Heart left ventricle (tissue), 16 donors: ENCODE measurements around the gene TTLL11. TPM values are rescaled to one million over a fixed set of nuclear protein-coding genes. Genes with fewer than 3 reads are reported as not detected.

Experiments used
- ATAC-seq, 4 donors: fragments of 200-7000 bp; cut with Tn5 transposase; one replicate each; pipeline ENCODE4 v1.9.1; 2020 to 2022; ENCODE audit warnings: moderate library complexity in 4 of 4, mild to moderate bottlenecking in 3 of 4, moderate number of reproducible peaks in 1 of 4
- DNase-seq, 5 donors: peaks; one replicate each; pipeline ENCODE4 v3.0.0-alpha.2; 2020
- H3K27ac ChIP-seq, 12 donors: fragments of 200-600 bp; sonication (generic) in 4 of 12; one replicate each; pipeline versions ENCODE4 v1.5.0 to v1.8.0; 2016 to 2022; ENCODE audit warnings: mild to moderate bottlenecking in 2 of 12
- H3K27me3 ChIP-seq, 9 donors: fragments of 200-600 bp; sonication (generic) in 2 of 9; one replicate each; pipeline versions ENCODE4 v1.5.1 to v1.8.0; 2016 to 2022; ENCODE audit warnings: mild to moderate bottlenecking in 3 of 9
- H3K36me3 ChIP-seq, 9 donors: fragments of 200-600 bp; sonication (generic) in 2 of 9; one replicate each; pipeline versions ENCODE4 v1.5.0 to v1.8.0; 2018 to 2022; ENCODE audit warnings: mild to moderate bottlenecking in 2 of 9
- H3K4me1 ChIP-seq, 12 donors: fragments of 200-600 bp; sonication (generic) in 4 of 12; one replicate each; pipeline versions ENCODE4 v1.5.0 to v1.8.0; 2016 to 2022; ENCODE audit warnings: mild to moderate bottlenecking in 3 of 12
- H3K4me3 ChIP-seq, 12 donors: fragments of 200-600 bp; sonication (generic) in 4 of 12; one replicate each; pipeline versions ENCODE4 v1.5.0 to v1.8.0; 2017 to 2022; ENCODE audit warnings: mild to moderate bottlenecking in 9 of 12, moderate library complexity in 4 of 12
- H3K9me3 ChIP-seq, 12 donors: fragments of 200-600 bp; sonication (generic) in 4 of 12; one replicate each; pipeline versions ENCODE4 v1.5.0 to v1.8.0; 2016 to 2022; ENCODE audit warnings: mild to moderate bottlenecking in 1 of 12
- POLR2A ChIP-seq, 2 donors: fragments of 450-650 bp; IDR thresholded peaks; one replicate each; pipeline ENCODE4 v1.6.1; 2017; ENCODE audit warnings: antibody characterized with exemption in 2 of 2, mild to moderate bottlenecking in 2 of 2, moderate library complexity in 2 of 2
- WGBS, 4 donors: extraction: QIAGEN DNeasy Blood & Tissue Kit in 2 of 4; methylation state at CpG; one replicate each; pipeline versions ENCODE4 v1.1.5 to v1.1.7; 2013 to 2018; 5-methylcytosine and 5-hydroxymethylcytosine counted together
- intact Hi-C, 10 donors: fragments of 100-400 bp; cut with DNase I; formaldehyde crosslinking; loops; one replicate each; pipeline versions ENCODE4 v1.11.1 to v1.14.2; 2022
- polyA plus RNA-seq, 2 donors: library from polyadenylated mRNA; stranded (reverse); fragments of 200-250 nt; gene quantifications; one replicate each; pipeline ENCODE4 v1.2.3, GENCODE V29; 2013
- total RNA-seq, 9 donors: library from RNA; depleted of rRNA in 2 of 9; stranded (reverse); fragments of >200 nt in 2 of 9; fragmentation: NEBNext Ultra II Directional in 3 of 9; extraction: Animal tissue kit (Norgen Biotek cat#: 25700) in 3 of 9; gene quantifications; one replicate each; pipeline versions ENCODE4 v1.1.0 to v1.2.4, GENCODE V29; 2016 to 2023
- TF ChIP-seq, protein P1 (sequence below), 12 donors: fragments of 200-600 bp; sonication (generic) in 4 of 12; IDR thresholded peaks; one replicate each; pipeline versions ENCODE4 v1.5.0 to v1.8.0; 2018 to 2022; ENCODE audit warnings: antibody characterized with exemption in 12 of 12, mild to moderate bottlenecking in 5 of 12
- donor health status: ischemic (EF 13 %, LVEDD 7.1; RV severe dilation, severe dysfunction).
- donor health status: healthy with polysubstance abuse.
- donor health status: DM: no; HTN: yes; CAD: no.
- donor health status: DM: no; HTN: no; CAD: no.
- donor health status: ischemic (EF 25% LVEDD 6.9; RV normal size, moderate dysfunction).
- donor health status: ischemic (EF 25% LVEDD 5.7; RV mildly dilated, moderate dysfunction).
- donor health status: healthy.
- donor health status: DM: yes; HTN: yes; CAD: no.
- donor health status: ischemic (EF 35%, LVEDD 5.7; RV mildly dilated, moderate dysfunction).
- donor health status: nonischemic (EF 11% LVEDD 7.7; RV severe dilation, severe dysfunction).
- donor health status: DM: yes; HTN: yes; CAD: no.
- donor health status: PGD.
- donor health status: ischemic (EF 29% LVEDD 5.4; RV normal size, mild dysfunction).
- donor health status: nonischemic (EF 23%, LVEDD 6.1; RV moderate dilation, normal function).

TTLL11 gene
- total and polyA plus RNA-seq, 11 donors = 2.7 to 10.9 (median 7.9) TPM

DNA sequence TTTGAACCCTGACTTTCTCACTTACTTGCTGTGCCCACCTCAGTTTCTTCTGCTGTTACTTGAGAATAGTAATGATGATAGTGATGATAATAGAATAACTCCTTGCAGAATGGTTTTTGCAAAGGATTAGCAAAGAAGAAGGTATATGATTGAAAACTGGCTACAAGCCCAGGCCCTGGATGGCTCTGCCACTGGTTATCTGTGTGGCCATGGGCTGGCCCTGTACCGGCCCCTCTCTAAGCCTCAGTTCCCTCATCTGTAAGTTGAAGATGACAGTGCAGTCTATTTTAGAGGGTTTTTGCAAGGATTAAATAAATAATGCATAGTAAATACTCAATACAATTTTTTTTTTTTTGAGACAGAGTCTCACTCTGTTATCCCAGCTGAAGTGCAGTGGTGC lies 6.2 kb downstream of the TTLL11 start:
- Histone ChIP-seq H3K4me1 (peaks cover 8 to 53% (median 23%) of the 10 kb centered on the region in 12 donors), H3K9me3 (no peaks in the 10 kb centered on the region), H3K27me3 (no peaks in the 10 kb centered on the region), H3K4me3 (no peak overlapping the region), H3K36me3 (no peaks in the 10 kb centered on the region), H3K27ac (peak overlapping the region in 3 of 12 donors; percentile 21 to 76 (median 71))
- ATAC-seq = no peak
- intact Hi-C loops = no loop called here
- WGBS, 4 donors = 63 to 90% (median 79%) methylated on average over 1 of the region's 1 CpG
- TF ChIP-seq POLR2A (IDR thresholded peaks at IDR 0.05) = no peak
- TF ChIP-seq, protein P1, sequence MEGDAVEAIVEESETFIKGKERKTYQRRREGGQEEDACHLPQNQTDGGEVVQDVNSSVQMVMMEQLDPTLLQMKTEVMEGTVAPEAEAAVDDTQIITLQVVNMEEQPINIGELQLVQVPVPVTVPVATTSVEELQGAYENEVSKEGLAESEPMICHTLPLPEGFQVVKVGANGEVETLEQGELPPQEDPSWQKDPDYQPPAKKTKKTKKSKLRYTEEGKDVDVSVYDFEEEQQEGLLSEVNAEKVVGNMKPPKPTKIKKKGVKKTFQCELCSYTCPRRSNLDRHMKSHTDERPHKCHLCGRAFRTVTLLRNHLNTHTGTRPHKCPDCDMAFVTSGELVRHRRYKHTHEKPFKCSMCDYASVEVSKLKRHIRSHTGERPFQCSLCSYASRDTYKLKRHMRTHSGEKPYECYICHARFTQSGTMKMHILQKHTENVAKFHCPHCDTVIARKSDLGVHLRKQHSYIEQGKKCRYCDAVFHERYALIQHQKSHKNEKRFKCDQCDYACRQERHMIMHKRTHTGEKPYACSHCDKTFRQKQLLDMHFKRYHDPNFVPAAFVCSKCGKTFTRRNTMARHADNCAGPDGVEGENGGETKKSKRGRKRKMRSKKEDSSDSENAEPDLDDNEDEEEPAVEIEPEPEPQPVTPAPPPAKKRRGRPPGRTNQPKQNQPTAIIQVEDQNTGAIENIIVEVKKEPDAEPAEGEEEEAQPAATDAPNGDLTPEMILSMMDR (IDR thresholded peaks at IDR 0.05) = no peak
- no peak for DNase-seq

DNA sequence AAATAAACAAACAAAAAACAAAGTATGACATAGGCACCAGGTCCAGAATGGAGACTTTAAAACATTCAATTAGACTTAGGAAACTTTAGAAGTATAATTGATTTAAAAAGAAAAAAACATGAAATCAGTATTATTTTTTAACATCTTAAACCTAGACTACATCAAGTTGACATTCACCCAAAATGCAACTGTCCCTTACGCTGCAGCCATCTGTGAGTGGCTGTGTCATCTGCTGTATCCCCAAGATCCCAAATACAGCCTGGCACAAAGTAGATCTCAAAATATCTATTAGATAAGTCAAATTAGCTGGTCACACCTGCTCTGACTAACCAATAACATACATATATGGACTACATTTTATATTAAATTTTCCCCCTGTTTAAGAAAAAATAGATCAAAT lies 7.8 kb downstream of the TTLL11 start:
- Histone ChIP-seq H3K27ac (peak overlapping the region in 1 of 12 donors; percentile 76), H3K4me1 (peaks cover 0 to 37% (median 12%) of the 10 kb centered on the region in 12 donors), H3K9me3 (no peaks in the 10 kb centered on the region), H3K36me3 (no peaks in the 10 kb centered on the region), H3K27me3 (no peaks in the 10 kb centered on the region), H3K4me3 (no peak overlapping the region)
- no peak for TF ChIP-seq POLR2A (IDR thresholded peaks at IDR 0.05)
- TF ChIP-seq, protein P1 (IDR thresholded peaks at IDR 0.05) = no peak
- 96 to 100% (median 96%) methylated on average over 1 of the region's 1 CpG for WGBS, 4 donors
- no peak for ATAC-seq
- intact Hi-C loops = no loop called here
- DNase-seq = no peak

DNA sequence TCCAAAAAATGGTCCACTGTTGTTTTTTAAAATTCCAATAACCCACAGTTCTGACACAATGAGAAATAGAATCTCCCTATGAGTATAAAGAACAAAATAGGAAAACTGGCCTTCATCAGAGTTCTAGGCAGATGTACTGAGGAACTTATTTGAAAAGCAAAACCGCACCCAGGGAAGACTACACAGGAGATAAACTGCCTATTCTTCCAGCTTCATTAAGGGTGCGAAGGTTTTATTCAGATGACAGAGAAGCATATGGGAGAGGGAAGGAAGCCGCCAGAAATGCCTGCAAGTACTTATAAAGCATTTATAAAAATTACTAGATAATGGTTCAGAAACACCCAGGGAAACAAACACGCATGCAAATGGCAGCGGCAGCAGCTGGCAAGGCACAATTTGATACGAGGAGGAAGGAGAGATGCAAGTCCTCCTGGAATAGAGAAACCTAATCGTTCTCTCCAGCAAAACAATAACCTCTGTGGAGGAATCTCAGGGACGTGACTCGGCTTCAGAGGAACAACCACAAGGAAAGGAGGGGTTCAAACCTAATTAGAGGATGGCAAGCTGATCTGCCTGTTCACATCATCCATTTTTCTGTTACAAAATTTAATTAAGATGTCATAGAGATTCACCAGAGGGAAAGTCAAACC lies 9.0 kb downstream of the TTLL11 start:
- Histone ChIP-seq H3K27ac (peak overlapping the region in 1 of 12 donors; percentile 76), H3K27me3 (no peaks in the 10 kb centered on the region), H3K4me1 (peaks cover 0 to 34% (median 8%) of the 10 kb centered on the region in 12 donors), H3K9me3 (no peaks in the 10 kb centered on the region), H3K36me3 (no peaks in the 10 kb centered on the region), H3K4me3 (no peak overlapping the region)
- WGBS, 4 donors = 79 to 82% (median 81%) methylated on average over 9 of the region's 9 CpGs
- ATAC-seq = no peak
- intact Hi-C loops = no loop called here
- DNase-seq = no peak
- TF ChIP-seq, protein P1 (IDR thresholded peaks at IDR 0.05) = no peak
- no peak for TF ChIP-seq POLR2A (IDR thresholded peaks at IDR 0.05)

DNA sequence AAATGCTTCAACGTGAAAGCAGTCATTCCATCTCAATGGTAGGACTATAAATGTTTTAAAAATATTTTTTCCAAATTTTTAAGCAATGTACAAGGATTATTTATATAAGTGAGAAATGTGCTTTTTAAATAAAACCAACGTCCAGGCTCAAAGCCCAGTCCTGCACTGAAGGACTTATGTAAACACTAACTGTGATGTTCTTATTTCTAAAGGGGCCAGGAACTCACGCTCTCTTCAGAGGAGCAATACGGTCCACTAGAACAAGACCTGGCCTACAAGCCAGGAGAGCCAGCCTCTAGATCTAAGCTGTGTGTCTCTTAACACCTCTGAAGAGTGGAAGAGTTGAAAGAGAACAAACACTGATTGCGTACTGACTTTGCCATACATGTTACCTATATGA lies 12.1 kb downstream of the TTLL11 start:
- ATAC-seq (no peak), DNase-seq (no peak)
- peaks cover 0 to 9% (median 2%) of the 10 kb centered on the region in 12 donors for H3K4me1 ChIP-seq
- H3K27ac ChIP-seq = peak overlapping the region in 1 of 12 donors; percentile 72
- H3K27me3 ChIP-seq = no peaks in the 10 kb centered on the region
- TF ChIP-seq, protein P1 (IDR thresholded peaks at IDR 0.05) = no peak
- TF ChIP-seq POLR2A (IDR thresholded peaks at IDR 0.05) = no peak
- 76 to 86% (median 81%) methylated on average over 5 of the region's 5 CpGs for WGBS, 4 donors
- peaks cover 0 to 21% (median 5%) of the 10 kb centered on the region in 12 donors for H3K9me3 ChIP-seq
- no peaks in the 10 kb centered on the region for H3K36me3 ChIP-seq
- intact Hi-C loops = no loop called here
- H3K4me3 ChIP-seq = no peak overlapping the region
